22Rv1 (cell line): ENCODE data around the gene MTFR2.

Experiments used
- CTCF ChIP-seq: fragments of 450-650 bp; IDR thresholded peaks from 2 replicates; pipeline ENCODE4 v1.5.1; 2017; ENCODE audit warnings: mild to moderate bottlenecking
- ZFX ChIP-seq: fragments of 450-650 bp; IDR thresholded peaks from 2 replicates; pipeline ENCODE4 v1.6.1; 2017; ENCODE audit warnings: antibody characterized with exemption, borderline replicate concordance

- TF ChIP-seq CTCF (no peak), ZFX (no peak)
These were observed 40.4 kb upstream of the MTFR2 start for GRCh38 chr6:136290410-136291010.
